Stimulated activated CD8-positive, alpha-beta memory T cell treated with anti-CD3 and anti-CD28 coated beads, Interleukin-15, amount 100 ng/mL, for 24 hours (primary cell): ENCODE data around the gene AMY2B.
"Not testable (repeated sequence)": the region's sequence is repeated elsewhere in the genome, so short reads cannot be mapped to it uniquely, and the experiment has no call there.

ENCODE experiments used
- DNase-seq: peaks from one replicate; pipeline ENCODE4 v3.0.0-alpha.2; 2020; ENCODE audit warnings: low read depth

AMY2B gene

DNA sequence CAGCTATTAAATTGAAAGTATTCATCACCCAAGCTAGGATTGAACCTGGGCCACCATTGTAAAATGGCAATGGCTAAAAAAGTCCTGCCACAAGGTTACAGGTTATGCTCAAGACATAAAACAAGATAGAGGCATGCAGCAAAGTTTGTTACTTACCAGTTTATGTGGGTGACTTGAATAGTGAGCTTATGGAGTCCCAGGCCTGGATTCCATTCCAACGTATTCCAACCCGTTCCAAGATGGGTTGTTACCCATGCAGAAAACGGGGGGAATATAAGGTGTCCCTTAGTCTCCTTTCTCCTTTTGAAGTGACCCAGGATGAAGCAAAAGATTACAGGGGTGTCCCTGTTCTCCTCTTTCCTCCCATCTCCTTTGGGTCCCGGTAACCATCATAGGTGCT lies 56.0 kb downstream of the AMY2B start:
- not testable (repeated sequence) for DNase-seq
